22Rv1 (cell line): ENCODE measurements around the gene LRRC32.

Experiments
- CTCF ChIP-seq: fragments of 450-650 bp; IDR thresholded peaks from 2 replicates; pipeline ENCODE4 v1.5.1; 2017; ENCODE audit warnings: mild to moderate bottlenecking
- ZFX ChIP-seq: fragments of 450-650 bp; IDR thresholded peaks from 2 replicates; pipeline ENCODE4 v1.6.1; 2017; ENCODE audit warnings: antibody characterized with exemption, borderline replicate concordance

GRCh38 chr11:76690736-76691135 lies 20.2 kb upstream of the LRRC32 start:
- no peak for TF ChIP-seq CTCF
- TF ChIP-seq ZFX, result no peak
